SK-N-SH (cell line): ENCODE measurements around the gene USP10. TPM values are rescaled to one million over a fixed set of nuclear protein-coding genes. Genes with fewer than 3 reads are reported as not detected.

Experiments
- CTCF ChIA-PET: fragments of 300-600, 350-600 bp; formaldehyde crosslinking; extraction: SDS; loops from one replicate; lab custom pipeline; 2021; lab: Yijun Ruan, JAX
- POLR2A ChIA-PET: fragments of 350-600 bp; sonication (Branson Sonifier 250); formaldehyde crosslinking; extraction: SDS; loops from one replicate; lab custom pipeline; 2020; ENCODE audit warnings: antibody characterized with exemption, inconsistent platforms; lab: Yijun Ruan, JAX
- DNase-seq: peaks from one replicate; pipeline ENCODE4 v3.0.0; 2012
- H2AFZ ChIP-seq: fragments of 200-600 bp; sonication (generic); 2 replicates; pipeline ENCODE4 v1.8.1; 2016; ENCODE audit warnings: antibody characterized with exemption, mild to moderate bottlenecking, low read depth
- H3F3A ChIP-seq: fragments of 200-600 bp; sonication (generic); replicated peaks from 2 replicates; pipeline ENCODE3; 2016; ENCODE audit warnings: antibody characterized with exemption, mild to moderate bottlenecking; ENCODE audit not compliant: insufficient read depth
- H3K27ac ChIP-seq, 2 experiments: fragments of 200-500 bp in 1 of 2; fragments of 200-600 bp in 1 of 2; sonication (Bioruptor generic) in 1 of 2; sonication (generic), shearing (Covaris generic) in 1 of 2; 2 replicates each; pipeline versions ENCODE4 v1.5.1 to v1.6.1; 2014 to 2016; ENCODE audit warnings: low read depth in 2 of 2, inconsistent platforms in 1 of 2, low read length in 1 of 2, mild to moderate bottlenecking in 1 of 2, mixed read lengths in 1 of 2
- H3K27me3 ChIP-seq: fragments of 200-600 bp; sonication (generic), shearing (Covaris generic); 2 replicates; pipeline ENCODE4 v1.6.1; 2016; ENCODE audit warnings: mixed run types; ENCODE audit not compliant: insufficient read depth
- H3K36me3 ChIP-seq, 2 experiments: fragments of 200-500 bp in 1 of 2; fragments of 200-600 bp in 1 of 2; sonication (Bioruptor generic) in 1 of 2; sonication (generic) in 1 of 2; replicated peaks in 1 of 2; 2 replicates each; pipeline versions ENCODE3 to v1.5.1; 2014 to 2016; ENCODE audit warnings: low read length in 1 of 2, mild to moderate bottlenecking in 1 of 2; ENCODE audit not compliant: insufficient read depth in 2 of 2, control insufficient read depth in 1 of 2
- H3K4me1 ChIP-seq, 2 experiments: fragments of 200-500 bp in 1 of 2; fragments of 200-600 bp in 1 of 2; sonication (Bioruptor generic) in 1 of 2; sonication (generic), shearing (Covaris generic) in 1 of 2; 2 replicates each; pipeline versions ENCODE4 v1.5.1 to v1.6.1; 2014 to 2016; ENCODE audit warnings: low read depth in 1 of 2, low read length in 1 of 2, mixed run types in 1 of 2; ENCODE audit not compliant: insufficient read depth in 2 of 2, control insufficient read depth in 1 of 2
- H3K4me2 ChIP-seq: fragments of 200-600 bp; sonication (generic), shearing (Covaris generic); 2 replicates; pipeline ENCODE4 v1.6.1; 2017; ENCODE audit warnings: mixed run types
- H3K4me3 ChIP-seq, 2 experiments: fragments of 200-500 bp in 1 of 2; fragments of 200-600 bp in 1 of 2; sonication (Bioruptor generic) in 1 of 2; sonication (generic), shearing (Covaris generic) in 1 of 2; 2 replicates each; pipeline versions ENCODE4 v1.5.1 to v1.8.1; 2014 to 2016; ENCODE audit warnings: low read depth in 2 of 2, inconsistent platforms in 1 of 2, low read length in 1 of 2, mild to moderate bottlenecking in 1 of 2, mixed read lengths in 1 of 2, moderate library complexity in 1 of 2
- H3K79me2 ChIP-seq: fragments of 200-600 bp; sonication (generic); 2 replicates; pipeline ENCODE4 v1.8.1; 2017; ENCODE audit warnings: mild to moderate bottlenecking; ENCODE audit not compliant: insufficient read depth
- H3K9ac ChIP-seq: fragments of 200-600 bp; sonication (generic); 2 replicates; pipeline ENCODE4 v1.6.1; 2017; ENCODE audit warnings: mixed run types
- H3K9me2 ChIP-seq: fragments of 200-600 bp; sonication (generic); 2 replicates; pipeline ENCODE4 v1.6.1; 2017; ENCODE audit warnings: mixed run types
- H3K9me3 ChIP-seq: fragments of 200-600 bp; sonication (generic); 2 replicates; pipeline ENCODE4 v1.6.1; 2017; ENCODE audit warnings: mixed run types, mild to moderate bottlenecking, moderate library complexity
- H4K20me1 ChIP-seq: fragments of 200-600 bp; sonication (generic); 2 replicates; pipeline ENCODE4 v1.6.1; 2017; ENCODE audit warnings: mild to moderate bottlenecking, mixed run types; ENCODE audit not compliant: insufficient read depth
- CHD2 ChIP-seq: fragments of 150-350 bp; IDR thresholded peaks from 2 replicates; pipeline ENCODE4 v1.6.1; 2018; ENCODE audit warnings: low read length; ENCODE audit not compliant: partially characterized antibody
- CTCF ChIP-seq: fragments of 200-600 bp; sonication (generic); IDR thresholded peaks from 2 replicates; pipeline ENCODE4 v1.6.1; 2017; ENCODE audit warnings: antibody characterized with exemption, mild to moderate bottlenecking, moderate library complexity
- ELF1 ChIP-seq: IDR thresholded peaks from 2 replicates; pipeline ENCODE4 v1.4.0; 2012
- EP300 ChIP-seq, 2 experiments: IDR thresholded peaks; 2 replicates each; pipeline versions ENCODE4 v1.4.0 to v1.6.1; 2012; ENCODE audit warnings: borderline replicate concordance in 1 of 2, low read depth in 1 of 2, low read length in 1 of 2
- EZH2phosphoT487 ChIP-seq: fragments of 200-600 bp; sonication (generic); IDR thresholded peaks from 2 replicates; pipeline ENCODE4 v1.6.1; 2017; ENCODE audit warnings: low read depth, mixed run types, mild to moderate bottlenecking, antibody characterized with exemption, moderate library complexity, borderline replicate concordance
- FOSL2 ChIP-seq: IDR thresholded peaks from 2 replicates; pipeline ENCODE4 v1.4.0; 2012; ENCODE audit warnings: low read depth, mild to moderate bottlenecking, moderate library complexity, borderline replicate concordance
- FOXJ3 ChIP-seq: sonication (generic); formaldehyde crosslinking; IDR thresholded peaks from 2 replicates; pipeline ENCODE4 v1.5.1; 2020; ENCODE audit warnings: mild to moderate bottlenecking, missing genetic modification reagents
- GABPA ChIP-seq: IDR thresholded peaks from 2 replicates; pipeline ENCODE4 v1.4.0; 2012; ENCODE audit warnings: low read depth, mild to moderate bottlenecking
- MXI1 ChIP-seq: IDR thresholded peaks from 2 replicates; pipeline ENCODE4 v1.6.1; 2012; ENCODE audit warnings: mild to moderate bottlenecking, low read depth, low read length, improper control_type of control experiment
- NFIC ChIP-seq: IDR thresholded peaks from 2 replicates; pipeline ENCODE4 v1.4.0; 2012; ENCODE audit warnings: borderline replicate concordance
- SIN3A ChIP-seq: IDR thresholded peaks from 2 replicates; pipeline ENCODE4 v1.6.1; 2012; ENCODE audit warnings: low read depth, mild to moderate bottlenecking, low read length, moderate library complexity, borderline replicate concordance
- TCF12 ChIP-seq: IDR thresholded peaks from 2 replicates; pipeline ENCODE4 v1.4.0; 2012
- TEAD4 ChIP-seq: IDR thresholded peaks from 2 replicates; pipeline ENCODE4 v1.4.0; 2012; ENCODE audit warnings: mild to moderate bottlenecking, borderline replicate concordance; ENCODE audit not compliant: insufficient read depth
- WGBS: methylation state at CpG from one replicate; pipeline ENCODE4 v1.1.6; 2017; ENCODE audit warnings: low lambda C conversion rate; 5-methylcytosine and 5-hydroxymethylcytosine counted together
- polyA plus RNA-seq, 3 experiments: library from polyadenylated mRNA; depleted of rRNA; stranded (reverse); fragments of >200 nt; gene quantifications; 2 replicates each; pipeline ENCODE4 v1.2.3, GENCODE V29; 2012

Gene USP10
- polyA plus RNA-seq, 1 of the 3 experiments (the other 2 are of a cell fraction) = 49.2 TPM

DNA sequence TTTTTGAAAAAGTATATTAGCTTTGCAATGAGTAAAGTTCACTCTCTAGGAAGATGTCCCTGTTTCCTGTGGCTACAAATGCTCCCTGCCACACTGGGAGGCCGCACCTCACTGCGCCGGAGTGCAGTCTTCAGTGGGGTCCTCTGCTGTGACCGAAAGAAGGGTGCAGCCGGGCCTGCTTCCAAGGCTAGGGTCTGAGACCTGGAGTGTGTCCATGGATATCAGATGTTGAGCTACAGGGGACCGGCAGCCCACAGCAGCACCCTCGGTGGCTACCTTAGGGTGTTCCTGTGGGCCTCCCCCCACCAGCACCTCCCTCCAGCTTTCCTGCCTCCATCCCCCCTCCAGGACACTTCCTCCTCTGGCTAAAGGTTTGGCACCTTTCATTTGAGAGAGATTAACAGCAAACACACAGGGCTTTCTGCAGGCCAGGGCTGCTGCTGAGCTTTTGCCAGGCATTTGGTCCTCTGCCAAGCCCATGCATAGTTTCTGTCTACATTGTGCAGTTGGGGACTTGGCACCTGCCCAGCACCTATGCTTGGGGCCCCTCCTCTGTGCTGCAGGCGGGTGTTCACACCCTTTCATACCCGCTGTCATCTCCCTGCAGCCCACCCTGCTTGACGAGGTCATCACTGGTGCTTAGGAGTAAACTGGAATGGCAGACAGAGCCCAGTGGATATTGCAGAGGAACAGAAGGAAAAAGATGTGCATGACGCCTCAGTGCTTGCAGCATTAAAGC is 86.2 kb downstream of the USP10 start (continued):
- no peak for TF ChIP-seq GABPA
- TF ChIP-seq EP300 (IDR thresholded peaks at IDR 0.05; ENCODE audit: borderline replicate concordance in 1 of 2, low read depth in 1 of 2, low read length in 1 of 2) = peak; percentile 13 to 36; a peak in 1 of 4 replicates
- TF ChIP-seq CTCF = no peak
- TF ChIP-seq SIN3A = no peak
- peak; percentile 45 for TF ChIP-seq CHD2
- peak; percentile 96 for TF ChIP-seq NFIC
- TF ChIP-seq TCF12 = peak; percentile 78
- no peak for TF ChIP-seq MXI1
- peak; percentile 60 for TF ChIP-seq FOXJ3 (CRISPR knock-in tag)
- no peak for TF ChIP-seq ELF1
- peak; percentile 52; the same call in 1 of the 2 replicates for TF ChIP-seq TEAD4

DNA sequence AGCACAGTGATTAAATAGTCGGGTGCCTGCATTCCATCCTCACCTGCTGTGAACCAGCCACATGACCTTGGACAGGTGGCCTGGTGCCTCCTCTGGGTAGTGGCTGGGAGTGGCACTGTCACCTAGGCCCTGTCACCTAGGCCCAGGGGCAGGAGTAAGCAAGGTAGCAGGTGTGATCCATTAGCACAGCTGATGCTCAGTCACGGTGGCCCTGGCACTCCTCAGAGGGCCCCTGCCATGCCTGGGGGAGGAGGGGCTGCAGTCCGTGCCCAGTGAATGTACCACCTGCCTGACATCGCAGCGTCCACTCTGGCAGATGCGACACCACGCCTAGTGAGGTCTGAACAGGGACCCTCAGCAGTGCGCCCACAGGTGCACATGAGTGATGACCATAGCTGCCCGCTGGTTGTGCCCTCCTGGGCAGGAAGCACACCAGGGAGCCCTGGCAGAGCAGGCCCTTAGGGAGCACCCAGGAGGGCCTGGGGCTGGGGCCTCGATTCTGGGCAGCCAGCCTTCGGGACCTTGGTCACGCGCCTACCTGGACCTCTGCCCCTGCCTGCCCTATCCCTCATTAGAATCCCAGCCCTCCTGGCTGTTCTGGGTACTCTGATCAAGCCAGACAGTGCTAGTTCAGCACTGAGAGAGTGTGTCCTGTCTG is 86.9 kb downstream of the USP10 start:
- CTCF ChIA-PET = interaction anchor here (0.6 to 3.1 kb wide), 9 partner anchors 10 to 184 kb away, joined by 3 to 25 read pairs (median 4); no protein-coding TSS in a partner anchor
- Histone ChIP-seq H3K27me3 (no peaks in the 10 kb centered on the region), H3K9me3 (no peaks in the 10 kb centered on the region), H3K9ac (no peak overlapping the region), H3K79me2 (no peaks in the 10 kb centered on the region), H3K4me3 (no peak overlapping the region), H3K4me1 (peaks cover 6 to 41% of the 10 kb centered on the region in 2 experiments; a peak in 3 of 4 replicates), H4K20me1 (no peaks in the 10 kb centered on the region), H3K4me2 (no peak overlapping the region), H2AFZ (no peak overlapping the region), H3K36me3 (no peaks in the 10 kb centered on the region), H3K27ac (no peak overlapping the region; a peak in 1 of 4 replicates)
- DNase-seq = no peak
- WGBS = 82% methylated on average over 4 of the region's 13 CpGs
- no peak for TF ChIP-seq FOSL2
- no peak for TF ChIP-seq ELF1
- no peak for TF ChIP-seq EZH2phosphoT487
- TF ChIP-seq, all 33 proteins: peak for 0
- no peaks in the 10 kb centered on the region for H3K9me2 ChIP-seq
- POLR2A ChIA-PET = interaction anchor here (0.8 kb wide), 1 partner anchor 33 kb away, joined by 3 read pairs; no protein-coding TSS in a partner anchor
- H3F3A ChIP-seq = peaks cover 3% of the 10 kb centered on the region
